Stimulated activated CD8-positive, alpha-beta memory T cell treated with anti-CD3 and anti-CD28 coated beads, Interleukin-12 subunit alpha, Interleukin-12 subunit beta, amount 100 ng/mL, for 1 hour (primary cell): Measurements from ENCODE around the gene GPBAR1.

ENCODE experiments used
- DNase-seq: peaks from one replicate; pipeline ENCODE4 v3.0.0-alpha.2; 2020; ENCODE audit warnings: low read depth

The GPBAR1 gene

GRCh38 chr2:218286570-218287459 lies 26.0 kb downstream of the GPBAR1 start:
- DNase-seq = peak; percentile 71

- no peak for DNase-seq
Observed at GRCh38 chr2:218289639-218290315, 29.0 kb downstream of the GPBAR1 start.

- no peak for DNase-seq
Observed at GRCh38 chr2:218290316-218291261, 29.8 kb downstream of the GPBAR1 start.

- no peak for DNase-seq
Observed at GRCh38 chr2:218291318-218292047, 30.7 kb downstream of the GPBAR1 start.

- DNase-seq = peak; percentile 63
Observed at GRCh38 chr2:218292048-218293014, 31.5 kb downstream of the GPBAR1 start, which contains the start of gene TMBIM1. TSS of gene TMBIM1 (minus strand) at chr2:218292503. CDS start at chr2:218282141, 10,362 bp downstream.

- DNase-seq = no peak
Observed at GRCh38 chr2:218293715-218294429, 33.1 kb downstream of the GPBAR1 start.

- DNase-seq = no peak
Observed at GRCh38 chr2:218294430-218295022, 33.7 kb downstream of the GPBAR1 start.

GRCh38 chr2:218295029-218295428 lies 34.2 kb downstream of the GPBAR1 start:
- DNase-seq = no peak

- DNase-seq = no peak
Observed at GRCh38 chr2:218296200-218296599, 35.4 kb downstream of the GPBAR1 start.

GRCh38 chr2:218296847-218297246 lies 36.0 kb downstream of the GPBAR1 start:
- no peak for DNase-seq

GRCh38 chr2:218298314-218298875 lies 37.6 kb downstream of the GPBAR1 start:
- DNase-seq = no peak

- no peak for DNase-seq
Observed at GRCh38 chr2:218300141-218300540, 39.3 kb downstream of the GPBAR1 start.

GRCh38 chr2:218301176-218301819 lies 40.5 kb downstream of the GPBAR1 start:
- DNase-seq = peak; percentile 82

GRCh38 chr2:218305383-218305782 lies 44.6 kb downstream of the GPBAR1 start:
- DNase-seq = no peak

- no peak for DNase-seq
Observed at GRCh38 chr2:218306184-218306920, 45.5 kb downstream of the GPBAR1 start.

GRCh38 chr2:218307415-218308090 lies 46.7 kb downstream of the GPBAR1 start:
- no peak for DNase-seq
